ENCODE data around the gene ARL8A. TPM values are rescaled to one million over a fixed set of nuclear protein-coding genes. Genes with fewer than 3 reads are reported as not detected.

Gene ARL8A
- total RNA-seq, 6 donors from 2014 or later: 65.7 to 96.3 (median 88.4) TPM

GRCh38 chr1:202155478-202156021 lies 11.0 kb upstream of the ARL8A start:
- H3K9me3 ChIP-seq: no peaks in the 10 kb centered on the region
- H3K4me1 ChIP-seq: peaks cover 8 to 25% (median 16%) of the 10 kb centered on the region in 4 donors
- DNase-seq: peak in 1 of 2 donors; percentile 75

GRCh38 chr1:202154766-202155477 lies 10.4 kb upstream of the ARL8A start:
- TF ChIP-seq POLR2AphosphoS5 (IDR thresholded peaks at IDR 0.05) (no peak), CTCF (IDR thresholded peaks at IDR 0.05) (peak; percentile 29 to 54 (median 34)), EP300 (IDR thresholded peaks at IDR 0.05) (no peak), POLR2A (IDR thresholded peaks at IDR 0.05) (no peak)
- Histone ChIP-seq H3K9me3 (no peaks in the 10 kb centered on the region), H3K36me3 (no peaks in the 10 kb centered on the region), H3K4me1 (peaks cover 8 to 19% (median 12%) of the 10 kb centered on the region in 4 donors), H3K27ac (no peak overlapping the region), H3K4me3 (no peak overlapping the region), H3K27me3 (no peaks in the 10 kb centered on the region)
- peak in 1 of 2 donors; percentile 84 for DNase-seq
- WGBS, 2 donors: 40 to 46% methylated on average over 11 of the region's 11 CpGs
- peak; percentile 69 to 75 for ATAC-seq (ENCODE audit: low FRiP score in 2 of 2)

More at GRCh38 chr1:202155478-202156021, 11.0 kb upstream of the ARL8A start:
- Histone ChIP-seq H3K27me3 (no peaks in the 10 kb centered on the region), H3K36me3 (no peaks in the 10 kb centered on the region), H3K4me3 (no peak overlapping the region), H3K27ac (no peak overlapping the region)
- 26 to 31% methylated on average over 8 of the region's 8 CpGs for WGBS, 2 donors
- no peak for TF ChIP-seq POLR2A (IDR thresholded peaks at IDR 0.05)
- no peak for TF ChIP-seq CTCF (IDR thresholded peaks at IDR 0.05)
- no peak for TF ChIP-seq EP300 (IDR thresholded peaks at IDR 0.05)
- no peak for TF ChIP-seq POLR2AphosphoS5 (IDR thresholded peaks at IDR 0.05)
- ATAC-seq (ENCODE audit: low FRiP score in 2 of 2): peak in 1 of 2 donors; percentile 26

GRCh38 chr1:202154148-202154765 lies 9.7 kb upstream of the ARL8A start:
- no peaks in the 10 kb centered on the region for H3K9me3 ChIP-seq
- DNase-seq: no peak
- no peaks in the 10 kb centered on the region for H3K36me3 ChIP-seq
- 81 to 89% methylated on average over 8 to 10 of the region's 10 CpGs for WGBS, 2 donors
- TF ChIP-seq POLR2AphosphoS5 (IDR thresholded peaks at IDR 0.05): no peak
- no peak for TF ChIP-seq POLR2A (IDR thresholded peaks at IDR 0.05)
- no peak for TF ChIP-seq EP300 (IDR thresholded peaks at IDR 0.05)
- no peak for TF ChIP-seq CTCF (IDR thresholded peaks at IDR 0.05)
- no peak overlapping the region for H3K27ac ChIP-seq
- H3K27me3 ChIP-seq: no peaks in the 10 kb centered on the region
- peaks cover 8 to 18% (median 11%) of the 10 kb centered on the region in 4 donors for H3K4me1 ChIP-seq
- ATAC-seq (ENCODE audit: low FRiP score in 2 of 2): no peak
- H3K4me3 ChIP-seq: no peak overlapping the region

- WGBS, 2 donors: 90 to 98% methylated on average over 4 of the region's 4 CpGs
- Histone ChIP-seq H3K27ac (no peak overlapping the region), H3K27me3 (no peaks in the 10 kb centered on the region), H3K36me3 (no peaks in the 10 kb centered on the region), H3K9me3 (no peaks in the 10 kb centered on the region), H3K4me1 (peaks cover 8 to 18% (median 11%) of the 10 kb centered on the region in 4 donors), H3K4me3 (no peak overlapping the region)
- DNase-seq (no peak), ATAC-seq (ENCODE audit: low FRiP score in 2 of 2) (no peak)
- no peak for TF ChIP-seq POLR2AphosphoS5 (IDR thresholded peaks at IDR 0.05)
- TF ChIP-seq EP300 (IDR thresholded peaks at IDR 0.05): no peak
These were observed 8.7 kb upstream of the ARL8A start for GRCh38 chr1:202153284-202153683.

GRCh38 chr1:202152399-202152798 lies 7.9 kb upstream of the ARL8A start:
- H3K4me1 ChIP-seq: peaks cover 8 to 18% (median 11%) of the 10 kb centered on the region in 4 donors
- H3K36me3 ChIP-seq: no peaks in the 10 kb centered on the region
- no peaks in the 10 kb centered on the region for H3K9me3 ChIP-seq
- no peak overlapping the region for H3K4me3 ChIP-seq
- no peak for DNase-seq
- TF ChIP-seq CTCF (IDR thresholded peaks at IDR 0.05) (no peak), POLR2AphosphoS5 (IDR thresholded peaks at IDR 0.05) (no peak), EP300 (IDR thresholded peaks at IDR 0.05) (no peak), POLR2A (IDR thresholded peaks at IDR 0.05) (no peak)
- no peak overlapping the region for H3K27ac ChIP-seq
- 85 to 90% methylated on average over 10 of the region's 10 CpGs for WGBS, 2 donors
- no peak for ATAC-seq (ENCODE audit: low FRiP score in 2 of 2)
- H3K27me3 ChIP-seq: no peaks in the 10 kb centered on the region

Data from upper lobe of left lung (tissue), 6 donors.